22Rv1 (cell line): Measurements from ENCODE around the gene WNT2B.

Experiments used
- H3K27ac ChIP-seq: fragments of 450-650 bp; 2 replicates; pipeline ENCODE4 v1.5.1; 2017
- ZFX ChIP-seq: fragments of 450-650 bp; IDR thresholded peaks from 2 replicates; pipeline ENCODE4 v1.6.1; 2017; ENCODE audit warnings: antibody characterized with exemption, borderline replicate concordance
- TF ChIP-seq, protein P1 (sequence below): fragments of 450-650 bp; IDR thresholded peaks from 2 replicates; pipeline ENCODE4 v1.5.1; 2017; ENCODE audit warnings: mild to moderate bottlenecking

Gene WNT2B

GRCh38 chr1:112511897-112512296, 3.1 kb downstream of the WNT2B start:
- TF ChIP-seq, protein P1, sequence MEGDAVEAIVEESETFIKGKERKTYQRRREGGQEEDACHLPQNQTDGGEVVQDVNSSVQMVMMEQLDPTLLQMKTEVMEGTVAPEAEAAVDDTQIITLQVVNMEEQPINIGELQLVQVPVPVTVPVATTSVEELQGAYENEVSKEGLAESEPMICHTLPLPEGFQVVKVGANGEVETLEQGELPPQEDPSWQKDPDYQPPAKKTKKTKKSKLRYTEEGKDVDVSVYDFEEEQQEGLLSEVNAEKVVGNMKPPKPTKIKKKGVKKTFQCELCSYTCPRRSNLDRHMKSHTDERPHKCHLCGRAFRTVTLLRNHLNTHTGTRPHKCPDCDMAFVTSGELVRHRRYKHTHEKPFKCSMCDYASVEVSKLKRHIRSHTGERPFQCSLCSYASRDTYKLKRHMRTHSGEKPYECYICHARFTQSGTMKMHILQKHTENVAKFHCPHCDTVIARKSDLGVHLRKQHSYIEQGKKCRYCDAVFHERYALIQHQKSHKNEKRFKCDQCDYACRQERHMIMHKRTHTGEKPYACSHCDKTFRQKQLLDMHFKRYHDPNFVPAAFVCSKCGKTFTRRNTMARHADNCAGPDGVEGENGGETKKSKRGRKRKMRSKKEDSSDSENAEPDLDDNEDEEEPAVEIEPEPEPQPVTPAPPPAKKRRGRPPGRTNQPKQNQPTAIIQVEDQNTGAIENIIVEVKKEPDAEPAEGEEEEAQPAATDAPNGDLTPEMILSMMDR, result no peak
- no peak for TF ChIP-seq ZFX
- no peak overlapping the region for H3K27ac ChIP-seq

DNA sequence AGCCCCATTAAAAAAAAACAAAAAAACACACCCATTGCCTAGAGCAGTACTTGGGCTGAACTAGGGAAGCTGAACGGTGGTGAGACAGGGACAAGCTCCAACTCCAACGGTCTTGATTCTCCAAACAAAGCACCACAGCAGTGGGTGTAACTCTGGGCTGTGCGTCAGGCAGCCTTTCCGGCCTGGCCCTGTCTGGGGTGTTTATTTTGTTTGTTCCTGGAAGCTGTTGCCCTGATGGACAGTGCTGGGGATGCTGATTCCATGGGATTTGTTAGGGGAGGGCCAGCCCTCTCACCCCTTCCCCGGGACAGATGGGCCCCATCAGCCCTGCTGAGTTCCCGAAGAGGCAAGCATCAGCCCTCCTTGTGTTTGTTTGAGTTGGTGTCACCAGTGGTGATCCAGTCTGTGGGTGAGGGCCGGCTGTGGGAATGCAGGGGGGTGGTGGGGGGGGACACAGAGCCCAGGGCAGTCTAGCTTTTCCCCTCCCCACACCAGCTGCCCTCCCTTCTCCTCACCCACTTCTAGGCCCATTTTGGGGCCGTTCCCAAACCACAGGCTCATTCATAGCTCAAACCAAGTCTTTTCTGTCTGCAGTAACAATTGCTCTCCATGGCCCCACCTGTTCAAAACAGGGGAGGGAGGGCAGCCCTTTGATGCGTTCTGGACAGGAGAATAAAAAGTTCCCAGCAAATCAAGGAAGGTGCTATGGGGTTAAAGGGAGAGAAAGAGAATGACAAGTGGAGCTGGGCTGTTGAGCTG, 4.5 kb downstream of the WNT2B start:
- TF ChIP-seq ZFX, result no peak
- TF ChIP-seq, protein P1, result no peak

GRCh38 chr1:112514901-112515300, 6.1 kb downstream of the WNT2B start:
- no peak overlapping the region for H3K27ac ChIP-seq
- TF ChIP-seq, protein P1, result no peak
- TF ChIP-seq ZFX, result no peak

More for the DNA sequence above, 4.5 kb downstream of the WNT2B start:
- no peak overlapping the region for H3K27ac ChIP-seq

DNA sequence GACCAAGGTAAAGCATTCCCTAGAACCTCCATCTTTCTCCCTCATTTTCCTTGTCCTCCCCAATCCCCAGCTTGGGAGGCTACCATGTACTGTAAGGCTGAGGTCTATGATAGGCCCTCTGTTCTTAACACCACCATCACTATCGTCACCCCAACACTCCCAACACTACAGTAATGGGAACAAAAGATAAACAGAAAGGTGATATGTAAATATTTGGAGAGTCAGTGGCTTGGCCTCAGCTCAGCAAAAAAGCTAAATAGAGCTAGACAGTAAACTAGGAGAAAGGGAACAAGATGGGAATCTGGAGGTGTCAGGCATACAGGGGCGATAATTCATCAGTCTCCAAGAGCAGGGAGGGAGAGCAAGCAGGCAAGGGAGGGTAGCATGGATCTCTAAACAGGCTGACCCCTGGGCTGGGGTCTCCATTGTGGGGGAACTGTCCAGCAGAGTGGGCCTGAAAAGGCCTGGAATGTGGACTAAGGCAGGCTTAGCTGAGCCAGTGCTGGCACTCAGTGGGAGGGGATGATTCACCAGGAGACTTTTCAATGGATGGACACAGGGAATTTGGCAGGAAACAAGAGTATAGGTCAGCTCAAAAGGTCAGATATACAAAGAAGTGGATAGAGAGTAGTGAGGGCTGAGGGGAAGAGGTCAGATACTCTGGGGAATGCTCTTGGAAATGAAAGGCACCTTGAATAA, 6.7 kb downstream of the WNT2B start:
- no peak overlapping the region for H3K27ac ChIP-seq
- TF ChIP-seq ZFX, result no peak
- TF ChIP-seq, protein P1, result no peak

DNA sequence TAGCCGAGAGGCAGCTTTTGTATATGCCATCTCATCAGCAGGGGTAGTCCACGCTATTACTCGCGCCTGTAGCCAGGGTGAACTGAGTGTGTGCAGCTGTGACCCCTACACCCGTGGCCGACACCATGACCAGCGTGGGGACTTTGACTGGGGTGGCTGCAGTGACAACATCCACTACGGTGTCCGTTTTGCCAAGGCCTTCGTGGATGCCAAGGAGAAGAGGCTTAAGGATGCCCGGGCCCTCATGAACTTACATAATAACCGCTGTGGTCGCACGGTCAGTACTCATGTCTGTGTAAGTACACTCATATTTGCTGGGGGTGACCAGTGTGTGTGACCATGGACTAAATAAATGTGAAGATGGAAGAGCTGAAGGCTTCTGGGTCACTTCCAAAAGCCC, 7.4 kb downstream of the WNT2B start:
- no peak overlapping the region for H3K27ac ChIP-seq
- no peak for TF ChIP-seq ZFX
- TF ChIP-seq, protein P1, result no peak

- TF ChIP-seq ZFX, result no peak
- TF ChIP-seq, protein P1, result no peak
- no peak overlapping the region for H3K27ac ChIP-seq
These were observed 8.5 kb downstream of the WNT2B start for GRCh38 chr1:112517231-112517630.

DNA sequence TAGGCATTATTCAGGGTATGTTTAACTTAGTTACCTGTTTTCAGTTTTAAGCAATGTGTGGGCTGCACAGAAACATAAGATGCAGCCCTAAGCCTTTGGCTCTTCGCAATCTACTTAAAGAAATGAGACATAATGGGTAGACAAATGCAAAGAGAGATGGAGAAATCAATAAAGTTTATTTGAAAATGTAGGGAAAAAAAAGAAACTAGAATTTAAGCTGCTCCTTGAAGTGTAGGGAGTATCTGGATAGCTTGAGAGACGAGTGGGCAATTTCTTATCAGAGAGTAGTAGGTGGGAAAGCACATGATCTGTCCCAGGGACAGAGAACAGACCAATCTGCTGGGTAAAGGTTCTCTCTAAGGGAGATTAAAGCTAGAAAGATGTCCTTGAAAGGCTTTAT, 8.9 kb downstream of the WNT2B start:
- no peak overlapping the region for H3K27ac ChIP-seq
- no peak for TF ChIP-seq ZFX
- TF ChIP-seq, protein P1, result no peak
